HG03378 (cell line): Measurements from ENCODE around the gene CCDC85C.

Experiments
- ATAC-seq: cut with Tn5 transposase; IDR thresholded peaks from one replicate; pipeline ENCODE4 v1.9.1; 2021; ENCODE audit warnings: mild to moderate bottlenecking, moderate library complexity; ENCODE audit not compliant: unreplicated experiment

Gene CCDC85C

DNA sequence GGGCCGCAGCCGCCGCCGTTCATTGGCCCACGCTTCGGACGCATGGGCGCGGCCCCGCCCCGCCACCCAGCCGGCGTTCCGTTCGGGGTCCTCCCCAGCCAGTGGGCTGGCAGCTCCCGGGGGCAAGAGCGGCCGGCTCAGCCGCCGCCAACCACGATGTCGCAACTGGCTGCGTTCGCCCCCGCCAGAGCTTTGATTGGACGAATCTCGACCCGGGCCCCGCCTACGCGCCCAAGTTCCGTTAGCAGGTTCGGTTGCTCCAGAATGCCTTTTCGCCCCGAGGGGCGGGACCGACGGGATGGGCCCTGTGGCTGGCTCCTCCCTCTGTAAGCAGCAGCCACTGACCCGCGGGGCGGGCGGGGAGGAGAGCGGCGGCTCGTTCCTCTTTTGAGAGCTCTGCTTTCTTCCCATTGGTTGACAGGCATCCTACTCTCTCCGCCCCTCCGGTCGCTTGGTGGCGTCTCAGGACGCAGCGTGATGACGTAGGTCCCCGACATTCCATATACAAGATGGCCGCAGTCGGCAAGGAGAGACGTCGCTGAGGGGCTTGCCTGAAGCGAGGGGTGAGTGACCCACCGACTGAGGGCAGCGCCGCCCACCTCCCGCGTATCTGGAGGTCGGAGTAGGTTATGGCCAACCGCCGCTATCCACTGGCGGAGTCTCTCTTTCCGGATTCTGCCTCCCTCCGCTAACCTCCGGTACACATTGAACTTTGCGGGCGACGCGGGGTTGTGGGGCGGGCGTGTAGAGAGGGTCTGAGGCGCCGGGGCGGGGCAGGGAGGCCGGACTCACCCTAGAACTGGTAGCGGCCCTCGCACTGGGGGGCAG lies 122.9 kb downstream of the CCDC85C start, which contains the start of gene CCNK:
Gene CCNK (plus strand): TSS at position 493 of the 828 bp plus-strand sequence. CDS start 11,269 bp downstream, outside the sequence.
- peak; percentile 94 for ATAC-seq

DNA sequence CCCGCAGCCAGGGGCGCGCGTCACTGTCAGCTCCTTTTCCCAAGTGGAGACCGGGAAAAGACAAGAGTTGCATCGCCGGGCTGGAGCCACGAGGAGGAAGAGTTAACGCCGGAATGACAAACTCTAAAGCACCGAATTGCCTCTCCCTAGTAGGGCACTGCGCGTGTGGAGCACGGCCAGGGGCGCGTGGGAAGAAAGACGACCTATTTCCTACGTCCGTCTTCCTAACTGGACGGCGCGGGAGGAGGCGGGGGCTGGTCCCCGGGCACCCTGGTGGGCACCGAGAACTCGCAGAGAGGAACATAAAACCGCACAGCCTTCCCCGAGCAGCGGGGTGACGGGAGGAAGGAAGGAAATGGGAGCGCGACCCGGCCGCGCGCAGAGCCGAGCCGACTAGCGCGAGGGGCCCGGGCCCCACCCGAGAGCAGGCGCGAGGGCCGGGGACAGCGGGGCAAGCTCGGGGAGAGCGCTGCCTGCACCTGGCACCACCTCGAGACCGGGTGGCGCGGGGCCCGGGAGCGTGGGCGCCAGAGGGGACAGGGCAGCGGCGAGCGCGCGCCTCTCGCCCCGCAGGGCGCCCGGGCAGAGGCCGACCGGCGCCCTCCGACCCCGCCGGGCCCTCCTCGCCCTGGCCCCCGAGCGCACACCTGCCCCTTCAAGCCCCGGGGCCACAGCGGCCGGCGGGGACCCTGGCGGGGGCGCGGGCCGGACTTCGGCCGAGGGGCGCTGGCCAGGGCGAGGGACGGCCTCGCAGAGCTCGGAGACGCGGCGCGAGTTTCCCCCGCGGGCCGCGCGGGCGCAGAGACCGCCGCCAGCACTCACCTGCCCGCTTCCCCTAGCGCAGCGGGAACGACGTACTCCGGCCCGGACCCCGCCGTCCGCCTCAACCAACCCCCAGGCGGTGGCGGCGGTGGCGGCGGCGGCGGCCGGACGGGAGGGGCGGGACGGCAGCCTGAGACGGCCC lies 123.8 kb downstream of the CCDC85C start, which contains the start of gene SETD3:
Gene SETD3 (minus strand): TSS at position 954 of the 964 bp plus-strand sequence. CDS start 15,054 bp downstream, outside the sequence.
- no peak for ATAC-seq

DNA sequence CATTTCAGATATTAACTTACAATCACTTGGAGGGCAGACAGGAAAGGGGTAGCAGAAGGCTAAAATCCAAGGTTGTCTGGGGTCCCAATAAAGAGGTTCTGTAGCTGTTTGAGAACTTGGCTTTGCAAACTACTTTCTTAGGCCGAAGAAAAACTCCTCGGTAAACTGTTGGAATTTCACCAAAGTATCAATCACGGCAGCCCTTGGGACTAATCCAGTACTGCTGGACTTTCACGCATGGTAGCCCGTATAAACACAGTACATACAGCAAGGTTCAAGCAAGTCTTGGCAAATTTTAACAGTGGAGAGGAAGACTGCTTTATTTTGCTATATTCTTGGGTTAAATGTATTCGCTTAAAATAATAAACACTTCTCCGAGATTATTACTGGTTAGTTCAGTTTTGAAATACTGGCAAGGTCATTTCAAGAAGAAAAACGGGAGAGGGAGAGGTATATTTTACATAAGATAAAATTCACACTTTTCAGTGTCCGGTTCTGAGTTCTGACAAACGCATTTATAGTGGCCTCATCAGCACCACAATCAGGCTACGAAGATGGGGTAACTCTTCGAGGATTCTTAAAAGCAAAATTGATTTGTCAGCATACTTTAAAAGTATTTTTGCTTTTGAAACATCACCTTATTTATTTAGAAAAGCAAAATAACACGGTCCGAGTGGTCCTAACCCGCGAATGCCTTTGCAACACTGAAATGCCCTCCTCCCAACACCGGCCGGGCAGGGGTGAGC lies 124.7 kb downstream of the CCDC85C start:
- no peak for ATAC-seq

GRCh38 chr14:99478128-99478527 lies 125.9 kb downstream of the CCDC85C start:
- no peak for ATAC-seq

- ATAC-seq, result no peak
Measured at GRCh38 chr14:99476864-99477263, 127.1 kb downstream of the CCDC85C start.

GRCh38 chr14:99475660-99476059 lies 128.3 kb downstream of the CCDC85C start:
- no peak for ATAC-seq

GRCh38 chr14:99475179-99475578 lies 128.8 kb downstream of the CCDC85C start:
- ATAC-seq, result no peak

GRCh38 chr14:99473458-99473857 lies 130.5 kb downstream of the CCDC85C start:
- ATAC-seq, result no peak

- ATAC-seq, result no peak
Measured at GRCh38 chr14:99472937-99473336, 131.1 kb downstream of the CCDC85C start.

DNA sequence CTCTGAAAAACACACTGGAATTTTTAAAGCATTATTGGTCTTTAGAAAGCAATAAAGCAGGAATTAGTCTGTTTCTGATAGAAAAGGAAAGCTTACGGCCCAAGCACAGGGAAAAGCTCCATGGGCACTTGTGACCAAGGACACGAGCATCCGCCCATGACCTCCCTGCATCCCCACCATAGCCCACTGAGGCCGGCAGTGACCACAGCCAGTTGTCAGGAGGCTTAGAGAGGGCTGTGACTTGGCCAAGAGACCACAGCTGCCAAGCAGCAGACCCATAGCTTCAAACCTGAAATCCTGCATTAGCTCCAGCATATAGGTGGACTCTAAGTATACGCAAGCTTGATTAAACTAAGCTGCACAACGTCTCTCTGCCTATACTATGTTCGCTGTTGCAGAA lies 132.3 kb downstream of the CCDC85C start:
- ATAC-seq, result no peak

- ATAC-seq, result no peak
Measured at GRCh38 chr14:99468836-99469592, 135.0 kb downstream of the CCDC85C start.

DNA sequence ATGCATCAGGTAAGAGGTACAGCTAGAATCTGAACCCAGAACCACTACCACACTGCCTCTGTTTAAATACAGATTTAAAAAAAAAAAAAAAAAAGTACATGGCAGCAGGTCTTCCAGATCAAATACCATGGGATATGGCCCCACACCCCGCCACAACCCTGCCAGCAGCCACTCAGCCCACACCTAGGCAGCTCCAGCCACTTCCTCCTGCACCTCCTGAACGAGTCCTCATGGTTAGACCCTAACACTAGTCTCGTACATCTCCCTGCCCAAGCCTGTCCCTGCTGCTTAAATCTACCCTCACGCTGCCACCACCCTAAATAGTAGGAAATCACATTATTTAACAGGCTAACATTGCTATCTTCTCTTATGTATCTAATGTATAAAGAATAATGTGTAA lies 135.9 kb downstream of the CCDC85C start:
- ATAC-seq, result no peak

- ATAC-seq, result no peak
Measured at GRCh38 chr14:99467336-99468078, 136.5 kb downstream of the CCDC85C start.

- ATAC-seq, result no peak
Measured at GRCh38 chr14:99466758-99467157, 137.2 kb downstream of the CCDC85C start.

GRCh38 chr14:99465288-99465687 lies 138.7 kb downstream of the CCDC85C start:
- ATAC-seq, result no peak

DNA sequence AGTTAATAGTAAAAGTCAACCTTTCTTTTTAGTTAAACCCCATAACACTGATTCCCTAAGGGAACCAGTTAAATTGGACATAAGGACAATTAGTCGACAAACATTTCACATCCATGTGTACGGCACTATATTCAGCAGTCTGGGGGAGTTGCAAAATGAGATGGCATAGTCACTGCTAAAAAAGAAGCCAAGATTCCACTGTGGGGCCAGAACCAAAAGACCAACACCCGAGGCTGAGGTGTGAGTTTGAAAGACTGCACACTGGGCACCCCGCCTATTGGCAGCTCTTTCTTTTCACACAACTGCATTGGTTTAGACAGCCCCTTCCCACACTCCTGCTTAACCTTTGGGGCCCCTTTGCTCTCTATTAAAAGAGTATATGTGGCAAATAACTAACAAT lies 140.0 kb downstream of the CCDC85C start:
- no peak for ATAC-seq

DNA sequence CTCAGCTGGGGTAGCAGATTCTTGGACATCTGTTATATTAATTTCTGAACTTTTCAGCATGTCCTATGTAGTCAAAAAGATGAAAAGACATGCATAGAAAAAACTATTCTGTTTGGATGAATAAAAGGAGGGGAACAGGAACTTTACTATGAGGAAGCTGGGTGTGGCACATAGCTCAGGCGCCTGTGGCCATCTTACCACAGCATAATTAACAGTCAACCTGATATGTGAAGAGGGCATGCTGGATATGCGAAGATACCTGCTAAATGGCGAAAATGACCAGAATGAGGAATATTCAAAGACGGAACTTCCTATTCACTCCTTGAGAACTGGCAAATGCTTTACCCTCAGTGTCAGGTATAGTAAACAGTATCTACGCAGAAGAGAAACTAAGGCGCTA lies 141.8 kb downstream of the CCDC85C start:
- ATAC-seq, result no peak

- ATAC-seq, result no peak
Measured at GRCh38 chr14:99461411-99462085, 142.5 kb downstream of the CCDC85C start.

GRCh38 chr14:99460793-99461192 lies 143.2 kb downstream of the CCDC85C start:
- no peak for ATAC-seq
